ENCODE data around the gene EFCAB5.

DNA sequence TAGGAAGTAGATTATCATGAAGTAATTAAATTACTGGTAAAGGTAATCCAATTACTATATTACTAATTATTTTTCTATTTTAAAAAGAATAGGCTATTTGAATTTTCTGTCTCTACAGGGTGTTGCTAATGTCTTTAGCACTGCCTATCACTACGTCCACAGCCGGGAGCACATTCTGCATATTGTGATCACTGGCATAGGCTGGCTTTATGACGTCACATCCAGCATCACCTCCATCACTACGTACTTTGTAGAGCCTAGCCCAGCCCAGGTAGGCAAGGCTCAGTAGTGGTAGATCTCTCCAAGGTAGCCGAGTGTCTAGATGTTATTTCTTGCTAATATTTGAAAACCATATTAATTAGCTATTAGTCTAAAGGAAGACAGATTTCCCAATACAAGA lies 141.3 kb downstream of the EFCAB5 start:
- TF ChIP-seq CTCF (IDR thresholded peaks at IDR 0.05; ENCODE audit: borderline replicate concordance, extremely low read depth, low read length, poor library complexity, severe bottlenecking) (no peak), EZH2 (IDR thresholded peaks at IDR 0.05; ENCODE audit: borderline replicate concordance, low read depth, low read length, severe bottlenecking) (no peak)

All from DND-41 (cell line).